HG03066 (cell line): ENCODE data around the gene KTN1.

ENCODE experiments used
- ATAC-seq: cut with Tn5 transposase; IDR thresholded peaks from one replicate; pipeline ENCODE4 v1.9.1; 2021; ENCODE audit warnings: low read depth; ENCODE audit not compliant: unreplicated experiment

KTN1 gene

GRCh38 chr14:55579724-55580469 is at the start of gene KTN1:
TSS of gene KTN1 (plus strand) at chr14:55580207. CDS start at chr14:55612049, 31,842 bp downstream.
- ATAC-seq: peak; percentile 74

- ATAC-seq: no peak
Measured at GRCh38 chr14:55530464-55530863, 49.5 kb upstream of the KTN1 start.

- ATAC-seq: no peak
Measured at GRCh38 chr14:55532645-55533344, 47.2 kb upstream of the KTN1 start.

GRCh38 chr14:55533960-55534359 is 46.0 kb upstream of the KTN1 start:
- no peak for ATAC-seq

GRCh38 chr14:55535516-55536203 is 44.3 kb upstream of the KTN1 start:
- no peak for ATAC-seq

- ATAC-seq: no peak
Measured at GRCh38 chr14:55536204-55536708, 43.8 kb upstream of the KTN1 start.

- ATAC-seq: no peak
Measured at GRCh38 chr14:55537782-55538181, 42.2 kb upstream of the KTN1 start.

- no peak for ATAC-seq
Measured at GRCh38 chr14:55539975-55540374, 40.0 kb upstream of the KTN1 start.

- ATAC-seq: no peak
Measured at GRCh38 chr14:55540847-55541773, 38.9 kb upstream of the KTN1 start.

- ATAC-seq: peak; percentile 4
Measured at GRCh38 chr14:55545779-55546178, 34.2 kb upstream of the KTN1 start.

- peak; percentile 52 for ATAC-seq
Measured at GRCh38 chr14:55546212-55546874, 33.7 kb upstream of the KTN1 start.

- no peak for ATAC-seq
Measured at GRCh38 chr14:55547650-55548315, 32.2 kb upstream of the KTN1 start.

GRCh38 chr14:55553791-55554190 is 26.2 kb upstream of the KTN1 start:
- ATAC-seq: no peak

- no peak for ATAC-seq
Measured at GRCh38 chr14:55556929-55557623, 22.9 kb upstream of the KTN1 start.

- no peak for ATAC-seq
Measured at GRCh38 chr14:55562135-55562534, 17.9 kb upstream of the KTN1 start.

GRCh38 chr14:55568618-55569017 is 11.4 kb upstream of the KTN1 start:
- ATAC-seq: no peak

GRCh38 chr14:55571125-55571889 is 8.7 kb upstream of the KTN1 start:
- ATAC-seq: no peak

- no peak for ATAC-seq
Measured at GRCh38 chr14:55572578-55572977, 7.4 kb upstream of the KTN1 start.
